H1 (cell line): ENCODE results near the gene SH3TC2. TPM values are rescaled to one million over a fixed set of nuclear protein-coding genes. Genes with fewer than 3 reads are reported as not detected.

ENCODE experiments used
- FOSL1 ChIP-seq: IDR thresholded peaks from 2 replicates; pipeline ENCODE4 v1.6.1; 2011; ENCODE audit warnings: mild to moderate bottlenecking, low read depth, low read length, moderate library complexity; ENCODE audit not compliant: insufficient read depth
- NANOG ChIP-seq: IDR thresholded peaks from 2 replicates; pipeline ENCODE4 v1.6.1; 2011; ENCODE audit warnings: low read length, low read depth, mild to moderate bottlenecking, inconsistent platforms; ENCODE audit not compliant: insufficient read depth, poor library complexity, severe bottlenecking
- POLR2AphosphoS5 ChIP-seq: IDR thresholded peaks from 2 replicates; pipeline ENCODE4 v1.6.1; 2011; ENCODE audit warnings: low read depth, low read length
- RXRA ChIP-seq: IDR thresholded peaks from 2 replicates; pipeline ENCODE4 v1.6.1; 2011; ENCODE audit warnings: low read depth, mild to moderate bottlenecking, low read length, moderate library complexity; ENCODE audit not compliant: insufficient read depth
- SAP30 ChIP-seq: fragments of 300-600 bp; sonication (generic); IDR thresholded peaks from 2 replicates; pipeline ENCODE4 v1.7.1; 2012; ENCODE audit warnings: low read length, moderate library complexity, mild to moderate bottlenecking, inconsistent platforms; ENCODE audit not compliant: insufficient read depth, insufficient replicate concordance
- SP2 ChIP-seq: IDR thresholded peaks from 2 replicates; pipeline ENCODE4 v1.6.1; 2012; ENCODE audit warnings: mild to moderate bottlenecking, low read length, inconsistent platforms
- polyA plus RNA-seq, 7 experiments: library from polyadenylated mRNA; depleted of rRNA in 3 of 7; stranded (reverse) in 5 of 7; unstranded in 2 of 7; fragments of >200 nt in 5 of 7; fragments of 200-250 nt in 2 of 7; gene quantifications; 1 replicate in 5 of 7; 2 replicates in 1 of 7; 4 replicates in 1 of 7; pipeline versions ENCODE4 v1.2.1 to v1.2.3, GENCODE V29; 2011 to 2013; ENCODE audit warnings: missing spikeins in 2 of 7, mixed read lengths in 2 of 7
- total RNA-seq: library from RNA; stranded (reverse); fragmentation: NEBNext Ultra II Directional; extraction: Animal tissue kit (Norgen Biotek cat#: 25700); gene quantifications from 2 replicates; pipeline ENCODE4 v1.2.1, GENCODE V29; 2021
- TF ChIP-seq, protein P1 (sequence below): IDR thresholded peaks from 2 replicates; pipeline ENCODE4 v1.6.1; 2012; ENCODE audit warnings: low read length, inconsistent platforms

SH3TC2 gene
- total and polyA plus RNA-seq, 2 of the 8 experiments (the other 6 are each of a cell fraction or from before 2014, with no cell fraction given), result 0.11 to 0.80 TPM

DNA sequence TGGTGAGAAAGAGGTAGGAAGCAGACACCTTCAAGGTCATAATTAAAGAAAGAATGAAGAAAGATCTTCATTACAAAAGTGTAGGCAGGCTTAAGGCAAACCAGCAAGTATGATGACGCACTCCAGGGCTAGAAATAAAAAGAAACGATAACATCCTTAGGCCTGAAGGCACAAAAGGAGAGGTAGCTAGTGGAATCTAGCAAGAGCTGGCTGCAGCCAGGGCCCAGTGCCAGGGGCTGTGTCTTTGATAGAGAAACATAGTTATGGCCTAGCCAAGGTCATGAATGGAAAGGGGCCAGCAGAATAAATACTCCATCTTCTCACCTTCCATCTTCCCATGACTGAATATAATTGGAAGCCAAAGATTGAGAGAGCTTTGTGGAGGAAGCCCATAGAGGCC lies 6.8 kb upstream of the SH3TC2 start (continued):
- no peak for TF ChIP-seq SAP30
- TF ChIP-seq SP2, result no peak
- TF ChIP-seq FOSL1, result no peak
- TF ChIP-seq, protein P1, sequence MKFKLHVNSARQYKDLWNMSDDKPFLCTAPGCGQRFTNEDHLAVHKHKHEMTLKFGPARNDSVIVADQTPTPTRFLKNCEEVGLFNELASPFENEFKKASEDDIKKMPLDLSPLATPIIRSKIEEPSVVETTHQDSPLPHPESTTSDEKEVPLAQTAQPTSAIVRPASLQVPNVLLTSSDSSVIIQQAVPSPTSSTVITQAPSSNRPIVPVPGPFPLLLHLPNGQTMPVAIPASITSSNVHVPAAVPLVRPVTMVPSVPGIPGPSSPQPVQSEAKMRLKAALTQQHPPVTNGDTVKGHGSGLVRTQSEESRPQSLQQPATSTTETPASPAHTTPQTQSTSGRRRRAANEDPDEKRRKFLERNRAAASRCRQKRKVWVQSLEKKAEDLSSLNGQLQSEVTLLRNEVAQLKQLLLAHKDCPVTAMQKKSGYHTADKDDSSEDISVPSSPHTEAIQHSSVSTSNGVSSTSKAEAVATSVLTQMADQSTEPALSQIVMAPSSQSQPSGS, result no peak
- TF ChIP-seq POLR2AphosphoS5, result no peak
- TF ChIP-seq RXRA, result no peak
- TF ChIP-seq NANOG, result no peak
